HG02852 (cell line): ENCODE measurements around the gene PRDM16.

Experiments used
- ATAC-seq: cut with Tn5 transposase; IDR thresholded peaks from one replicate; pipeline ENCODE4 v1.9.1; 2021; ENCODE audit warnings: mild to moderate bottlenecking, moderate library complexity; ENCODE audit not compliant: unreplicated experiment

Gene PRDM16

DNA sequence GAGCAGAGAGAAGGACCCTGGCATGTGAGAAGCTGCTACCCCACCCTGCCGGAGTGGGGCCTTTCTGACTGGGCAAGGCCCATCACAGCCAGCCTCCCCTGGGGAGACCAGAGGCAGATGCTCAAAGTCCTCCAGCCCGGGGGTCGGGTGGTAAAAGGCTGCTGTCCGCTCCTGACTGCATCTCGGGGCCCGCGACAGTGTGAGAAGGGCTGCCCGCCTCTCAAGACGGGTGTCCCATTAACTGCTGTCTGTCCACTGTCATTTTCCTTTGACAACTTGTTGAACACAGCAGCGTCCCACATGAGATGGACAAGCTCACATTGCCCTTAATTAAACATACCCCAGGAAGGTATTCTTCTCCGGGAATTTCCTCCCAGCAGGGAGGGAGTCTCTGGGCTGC is 294.0 kb downstream of the PRDM16 start:
- ATAC-seq = no peak

DNA sequence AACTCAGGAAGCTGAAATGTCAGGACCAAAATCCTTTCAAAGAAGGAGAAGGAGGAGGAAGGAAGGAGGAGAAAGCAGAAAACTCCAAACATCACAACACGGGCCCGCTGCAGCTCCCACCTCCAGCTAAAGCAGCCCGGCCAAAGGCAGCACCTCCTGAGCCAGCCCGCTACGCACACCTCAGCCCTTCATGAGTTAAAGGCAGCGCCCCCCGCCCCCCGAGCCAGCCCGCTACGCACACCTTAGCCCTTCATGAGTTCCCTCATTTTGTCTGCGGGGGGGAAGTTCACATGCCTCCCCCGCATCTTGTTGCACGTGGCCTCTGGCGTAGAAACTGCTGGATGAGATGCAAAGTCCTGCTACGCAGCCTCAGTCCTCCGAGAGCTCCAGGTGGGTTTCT is 294.8 kb downstream of the PRDM16 start:
- ATAC-seq = no peak

DNA sequence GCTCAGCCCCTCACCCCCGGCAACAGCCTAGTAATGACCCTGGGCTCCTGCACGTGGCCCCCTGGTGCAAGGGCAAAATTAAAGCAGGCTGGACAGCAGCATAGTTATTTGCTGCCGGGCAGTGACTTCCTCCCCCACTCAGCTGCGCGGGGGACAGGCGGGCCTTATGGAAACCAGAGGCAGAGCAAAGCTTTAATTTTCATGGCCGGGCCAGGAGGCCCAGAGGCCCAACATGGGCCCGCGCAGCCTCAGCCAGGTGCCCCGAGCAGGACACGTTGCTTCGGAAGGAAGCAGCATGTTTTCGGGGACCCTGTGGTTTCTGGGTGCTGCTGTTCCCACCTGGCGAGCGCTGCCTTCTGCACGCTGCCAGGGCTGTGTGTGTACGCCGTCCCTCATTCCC is 295.5 kb downstream of the PRDM16 start:
- no peak for ATAC-seq

DNA sequence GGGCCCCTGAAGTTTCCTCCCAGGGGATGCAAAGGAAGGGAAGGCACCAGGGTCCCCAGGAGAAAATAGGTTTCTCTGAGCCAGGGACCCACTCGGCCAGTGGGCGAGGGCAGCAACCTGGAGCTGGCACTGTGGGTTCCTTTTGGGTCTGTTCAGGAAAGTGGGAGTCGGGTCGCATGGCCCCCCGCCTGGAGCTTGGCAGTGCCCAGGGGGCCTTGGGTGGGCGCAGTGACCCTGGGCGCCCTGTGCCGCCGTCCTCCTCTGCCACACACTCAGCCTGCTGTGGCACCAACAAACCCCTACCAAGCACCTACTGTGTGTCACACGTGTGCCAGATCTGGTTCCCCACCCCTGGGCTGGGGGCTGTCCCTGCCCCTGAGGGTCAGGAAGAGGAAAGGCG is 296.0 kb downstream of the PRDM16 start:
- ATAC-seq = no peak

DNA sequence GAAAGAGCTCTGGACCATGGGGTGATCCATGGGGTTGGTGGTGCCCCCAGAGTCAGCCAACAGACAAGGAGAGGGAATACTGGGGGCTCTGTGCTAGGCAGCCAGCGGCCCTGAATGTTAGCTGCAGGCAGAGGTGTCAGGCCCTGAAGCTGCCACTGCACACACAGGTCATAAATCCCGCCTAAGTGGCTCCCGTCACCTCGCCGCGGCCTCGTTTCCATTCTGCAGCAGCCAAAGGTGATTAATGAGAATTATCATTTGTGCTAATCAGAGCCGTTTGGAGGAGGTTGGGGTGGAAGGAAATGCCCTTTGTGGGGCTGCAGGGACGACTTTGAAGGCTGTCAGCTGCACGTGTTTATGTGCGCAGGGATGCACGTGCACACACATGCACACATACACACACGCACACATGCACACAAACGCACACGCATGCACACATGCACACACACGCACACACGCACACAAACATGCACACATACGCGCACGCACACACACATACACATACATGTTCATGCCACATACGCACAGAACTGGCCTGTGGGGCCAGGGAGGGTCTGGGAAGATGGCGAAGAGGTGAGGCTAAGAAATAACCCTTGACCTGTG is 296.6 kb downstream of the PRDM16 start:
- ATAC-seq = no peak

DNA sequence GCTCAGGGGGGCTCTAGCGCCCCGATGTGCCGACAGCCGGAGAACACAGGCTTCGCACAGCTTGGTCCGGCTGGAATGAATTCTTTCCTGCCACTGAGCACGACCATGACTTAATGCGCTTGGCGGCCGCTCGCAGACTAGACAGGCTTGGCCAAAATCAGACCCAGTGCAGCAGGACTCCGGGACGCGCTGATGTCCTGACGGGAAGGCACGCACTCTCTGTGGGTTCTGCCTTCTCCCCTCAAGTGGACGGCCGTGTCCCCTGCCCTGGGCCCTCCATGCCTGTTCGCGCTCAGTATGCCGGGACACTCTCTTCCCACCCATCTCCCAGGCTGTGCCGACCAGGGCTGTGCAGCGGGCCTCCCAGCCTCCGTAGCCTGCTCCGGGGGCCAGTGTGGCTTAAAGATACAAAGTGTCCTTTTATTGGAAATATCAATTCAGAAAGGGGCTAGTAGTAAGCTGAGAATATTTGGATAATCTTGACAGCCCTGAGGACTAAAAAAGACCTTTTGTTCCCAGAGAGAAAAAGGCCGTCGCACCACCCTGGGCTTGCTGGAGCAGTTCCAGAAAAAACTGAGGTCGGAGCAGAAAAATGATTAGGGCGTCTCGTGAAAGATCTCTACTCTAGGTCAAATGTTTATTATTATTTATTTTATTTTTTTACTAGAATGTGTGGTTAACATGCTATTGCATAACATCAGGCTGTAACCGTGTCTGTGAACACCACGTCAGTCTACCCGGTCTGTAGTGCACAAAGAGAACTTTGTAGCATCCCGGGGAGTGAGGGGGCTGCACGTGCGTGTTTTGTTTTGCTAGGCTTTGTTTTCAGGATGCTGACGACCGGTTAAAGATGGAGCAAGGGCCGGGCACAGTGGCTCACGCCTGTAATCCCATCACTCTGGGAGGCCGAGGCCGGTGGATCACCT is 297.4 kb downstream of the PRDM16 start:
- ATAC-seq = no peak

DNA sequence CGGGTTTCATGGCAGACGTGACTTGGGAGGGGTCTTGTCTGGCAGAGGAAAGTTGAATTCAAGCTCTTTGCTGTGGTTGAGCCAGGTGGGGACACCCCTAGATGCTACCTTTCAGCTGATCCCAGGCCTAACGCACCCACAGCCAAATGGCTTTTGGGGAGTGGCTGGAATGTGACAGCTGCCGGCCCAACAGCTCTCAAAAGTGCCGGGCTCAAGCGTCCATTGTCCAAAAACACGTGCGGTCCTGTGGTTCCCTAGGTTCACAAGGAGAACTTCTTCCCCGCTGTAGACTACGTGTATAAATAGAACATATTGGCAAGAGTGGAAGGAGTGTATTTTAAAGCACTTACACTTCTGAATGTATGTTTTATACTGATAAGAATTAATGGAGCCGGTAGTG is 298.4 kb downstream of the PRDM16 start:
- no peak for ATAC-seq

DNA sequence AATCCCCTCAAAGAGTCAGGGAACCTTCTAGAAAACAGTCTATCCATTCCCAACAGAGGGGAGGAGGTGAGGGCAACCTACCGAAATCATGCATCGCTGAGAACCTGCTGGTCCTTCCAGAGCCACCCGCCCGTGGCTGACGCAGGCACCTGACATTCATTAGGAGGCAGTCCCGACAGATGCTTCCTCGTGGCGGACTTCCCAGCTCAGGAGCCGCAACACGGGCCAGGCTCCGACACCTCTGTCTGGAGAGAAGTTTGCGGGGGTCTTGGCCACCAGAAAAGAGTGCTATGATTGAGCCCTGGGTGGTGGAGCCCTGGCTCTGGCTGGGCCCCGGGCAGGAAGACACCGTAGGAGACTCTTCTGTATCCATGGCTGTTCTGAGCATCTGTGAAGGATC is 299.1 kb downstream of the PRDM16 start:
- no peak for ATAC-seq

DNA sequence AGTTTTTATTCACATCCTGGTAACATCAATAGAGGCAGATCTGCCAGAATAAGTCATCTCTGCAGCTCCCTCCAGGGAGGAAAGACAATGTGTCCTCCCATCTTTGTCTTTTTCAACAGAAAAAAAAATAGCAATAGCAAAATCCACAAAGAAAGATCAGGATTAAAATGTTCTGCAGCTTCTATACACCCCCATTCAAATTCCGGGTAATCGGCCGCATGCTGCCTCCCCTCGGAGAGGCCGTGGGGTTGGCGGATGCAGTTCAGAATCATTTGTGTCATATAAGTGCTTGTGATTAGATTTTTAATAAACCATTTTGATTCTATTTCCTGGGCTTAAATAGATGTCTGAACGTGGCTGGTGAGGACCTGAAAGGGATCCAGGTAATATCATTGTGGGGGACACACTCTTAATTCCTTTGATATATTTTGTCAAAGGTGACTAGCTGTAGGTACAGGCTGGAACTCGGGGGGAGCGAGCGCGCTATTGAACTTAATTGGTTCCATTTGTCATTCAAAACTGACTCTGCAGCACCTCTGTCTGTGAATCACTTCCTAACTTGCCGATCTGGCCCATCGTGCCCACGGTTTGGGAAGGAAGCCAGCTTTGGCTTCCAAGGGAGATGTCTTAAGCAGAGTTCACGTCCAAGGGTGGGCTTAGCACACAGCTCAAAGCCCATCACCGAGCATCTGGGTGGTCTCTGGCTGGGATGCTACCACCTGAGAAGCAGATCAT is 299.9 kb downstream of the PRDM16 start:
- no peak for ATAC-seq

DNA sequence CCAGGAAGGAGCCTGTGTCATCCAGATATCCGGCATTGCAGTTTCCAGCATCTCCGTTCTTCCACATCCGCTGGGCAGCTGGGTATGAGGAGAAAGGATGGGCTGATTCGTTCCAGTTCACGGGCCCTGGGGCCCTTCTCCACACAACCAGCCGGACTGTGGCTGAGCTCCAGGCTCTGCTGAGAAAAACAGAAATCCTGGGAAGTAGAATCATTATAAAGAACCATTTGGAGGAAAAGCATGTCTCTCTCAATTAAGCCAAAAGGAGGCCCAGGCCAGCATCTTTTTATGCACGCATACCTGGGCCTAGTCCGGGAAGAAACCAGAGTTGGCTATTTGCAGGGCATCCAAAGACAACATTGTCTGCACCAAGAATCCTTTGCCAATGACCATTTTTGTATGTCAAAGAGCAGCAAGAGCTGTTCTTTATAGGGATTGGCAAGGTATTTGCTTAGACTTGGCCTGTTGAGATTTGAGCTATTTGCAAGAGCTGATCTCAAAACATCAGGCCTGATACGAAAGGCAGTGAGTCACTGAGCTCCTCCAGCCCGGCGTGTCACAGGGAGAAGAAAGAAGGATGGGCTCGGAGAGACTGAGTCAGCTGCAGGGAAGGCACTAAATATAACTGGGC is 300.6 kb downstream of the PRDM16 start:
- ATAC-seq = no peak

DNA sequence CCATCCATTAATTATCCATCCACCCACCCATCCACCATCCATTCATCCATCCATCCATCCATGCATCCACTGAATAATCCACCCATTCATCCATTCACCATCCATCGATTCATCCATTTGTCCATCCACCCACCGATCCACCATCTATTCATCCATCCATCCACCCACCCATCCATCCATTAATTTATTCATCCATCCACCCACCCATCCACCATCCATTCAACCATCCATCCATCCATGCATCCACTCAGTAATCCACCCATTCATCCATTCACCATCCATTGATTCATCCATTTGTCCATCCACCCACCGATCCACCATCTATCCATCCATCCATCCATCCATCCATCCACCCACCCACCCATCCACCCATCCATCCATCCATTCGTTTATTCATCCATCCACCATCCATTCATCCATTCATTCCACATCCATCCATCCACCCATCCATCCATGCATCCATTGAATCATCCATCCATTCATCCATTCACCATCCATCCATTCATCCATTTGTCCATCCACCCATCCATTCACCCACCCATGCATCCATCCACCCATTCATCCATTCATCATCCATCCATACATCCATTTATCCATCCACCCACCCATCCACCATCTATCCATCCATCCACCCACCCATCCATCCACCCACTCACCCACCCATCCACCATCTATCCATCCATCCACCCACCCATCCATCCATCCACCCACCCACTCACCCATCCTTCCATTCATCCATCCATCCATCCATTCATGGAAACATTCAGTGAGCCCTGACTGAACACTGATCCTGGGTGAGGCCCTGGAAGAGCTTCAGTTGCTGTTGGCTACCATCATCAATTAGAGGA is 302.1 kb downstream of the PRDM16 start:
- no peak for ATAC-seq

DNA sequence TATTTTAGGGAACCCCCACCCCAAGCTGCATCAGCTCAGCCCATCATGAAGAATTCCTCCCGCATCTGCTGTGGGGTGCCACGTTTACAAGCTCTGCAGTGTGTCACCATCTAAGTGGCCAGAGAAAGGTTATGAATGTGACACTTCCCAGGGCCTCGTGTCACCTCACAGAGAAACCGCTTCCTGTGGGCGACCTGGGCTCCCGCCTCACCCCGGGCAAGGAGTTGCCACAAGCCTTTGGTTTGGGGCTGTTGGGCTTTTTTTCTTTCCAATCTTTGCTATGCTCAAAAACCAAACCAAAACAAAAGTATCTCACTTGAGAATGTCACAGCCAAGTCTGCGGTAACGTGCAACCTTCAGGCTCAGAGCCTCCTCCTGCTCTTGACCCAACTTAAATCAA is 303.3 kb downstream of the PRDM16 start:
- no peak for ATAC-seq

DNA sequence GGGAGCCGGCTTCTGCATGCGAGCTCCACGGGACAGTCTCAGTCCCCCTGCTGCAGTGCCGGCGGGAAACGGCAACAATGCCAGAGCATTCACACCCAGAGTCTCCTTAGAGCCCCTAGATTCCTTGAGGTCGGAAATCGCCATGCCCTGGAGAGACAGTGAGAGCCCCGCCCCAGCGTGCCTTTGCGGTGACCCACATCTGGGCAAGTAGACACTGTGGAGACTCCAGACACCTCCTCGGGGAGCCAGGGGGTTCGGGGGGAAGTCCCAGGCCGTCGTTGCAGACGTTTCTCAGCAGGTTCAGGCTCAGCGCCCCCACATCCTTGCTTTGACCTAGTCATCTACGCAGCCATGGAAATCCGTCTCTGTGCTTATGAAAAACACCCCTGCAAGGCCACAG is 304.2 kb downstream of the PRDM16 start:
- no peak for ATAC-seq

DNA sequence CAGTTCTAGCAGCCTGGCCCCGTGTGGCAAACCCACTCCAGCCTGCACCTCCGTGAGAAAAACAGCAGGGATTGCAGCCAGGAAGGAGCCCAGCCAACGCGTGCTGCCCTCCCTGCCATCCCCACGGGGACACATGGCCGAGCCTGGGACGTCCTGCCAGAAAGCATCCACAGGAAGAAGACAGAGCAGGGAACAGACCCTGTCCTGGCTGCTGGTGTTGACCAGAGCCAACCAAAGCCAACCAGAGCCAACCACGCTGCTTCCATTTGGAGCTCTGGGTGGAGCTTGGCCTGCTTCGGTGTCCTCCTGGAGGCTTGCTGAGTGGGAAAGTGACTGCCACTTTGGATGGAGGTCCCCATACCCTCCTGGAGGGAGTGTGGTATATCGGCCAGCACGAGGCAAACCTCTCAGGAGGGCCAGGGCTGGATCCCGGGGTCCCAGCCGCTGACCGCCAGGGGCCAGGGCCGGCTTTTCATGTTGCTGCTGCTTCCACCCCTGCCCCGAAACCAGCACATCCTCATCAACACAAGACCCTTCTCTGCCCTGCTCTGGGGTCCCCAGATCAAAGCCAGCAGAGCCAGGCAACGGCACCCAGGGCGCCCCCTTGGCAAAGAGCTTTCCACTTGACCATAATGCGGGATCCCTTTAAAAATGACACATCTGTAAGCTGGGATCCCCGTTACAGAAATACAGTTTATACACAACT is 304.9 kb downstream of the PRDM16 start:
- ATAC-seq = no peak

DNA sequence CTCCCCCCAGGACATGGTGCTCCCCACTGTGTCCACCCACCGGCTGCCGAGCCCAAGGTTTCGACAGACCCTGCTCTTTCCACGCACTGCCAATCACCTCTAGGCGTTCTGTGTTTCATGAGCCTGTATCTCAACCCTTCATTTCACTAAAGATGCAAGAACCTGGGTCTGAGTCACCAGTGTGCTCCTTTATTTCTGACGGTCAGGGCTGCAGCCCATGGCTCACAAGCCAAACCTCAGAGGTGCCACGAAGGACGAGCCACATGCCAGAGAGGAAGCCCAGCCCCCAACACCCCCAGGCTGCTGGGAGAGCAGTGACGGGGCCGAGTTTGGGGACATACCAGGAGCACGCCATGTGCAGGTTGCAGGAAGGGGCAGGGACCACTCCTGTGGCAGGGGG is 306.2 kb downstream of the PRDM16 start:
- no peak for ATAC-seq

DNA sequence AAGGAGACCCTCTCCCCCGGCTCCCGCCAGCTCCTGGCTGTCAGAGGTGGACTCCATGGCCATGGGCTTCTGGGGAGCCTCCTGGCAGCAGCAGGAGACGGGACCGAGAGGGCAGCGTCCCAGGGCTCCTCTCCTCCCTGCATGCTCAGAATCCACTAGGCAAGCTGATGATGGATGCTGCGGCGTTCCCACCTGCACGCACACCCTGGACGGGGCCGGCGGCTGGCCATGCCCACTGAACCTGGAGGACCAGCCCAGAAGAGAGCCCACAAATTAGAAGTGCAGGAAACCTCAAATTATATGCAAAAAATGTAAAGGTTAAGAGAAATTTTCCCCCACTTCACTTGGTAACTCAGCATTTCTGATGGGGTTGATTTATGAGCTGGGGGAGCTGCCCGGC is 308.2 kb downstream of the PRDM16 start:
- no peak for ATAC-seq

DNA sequence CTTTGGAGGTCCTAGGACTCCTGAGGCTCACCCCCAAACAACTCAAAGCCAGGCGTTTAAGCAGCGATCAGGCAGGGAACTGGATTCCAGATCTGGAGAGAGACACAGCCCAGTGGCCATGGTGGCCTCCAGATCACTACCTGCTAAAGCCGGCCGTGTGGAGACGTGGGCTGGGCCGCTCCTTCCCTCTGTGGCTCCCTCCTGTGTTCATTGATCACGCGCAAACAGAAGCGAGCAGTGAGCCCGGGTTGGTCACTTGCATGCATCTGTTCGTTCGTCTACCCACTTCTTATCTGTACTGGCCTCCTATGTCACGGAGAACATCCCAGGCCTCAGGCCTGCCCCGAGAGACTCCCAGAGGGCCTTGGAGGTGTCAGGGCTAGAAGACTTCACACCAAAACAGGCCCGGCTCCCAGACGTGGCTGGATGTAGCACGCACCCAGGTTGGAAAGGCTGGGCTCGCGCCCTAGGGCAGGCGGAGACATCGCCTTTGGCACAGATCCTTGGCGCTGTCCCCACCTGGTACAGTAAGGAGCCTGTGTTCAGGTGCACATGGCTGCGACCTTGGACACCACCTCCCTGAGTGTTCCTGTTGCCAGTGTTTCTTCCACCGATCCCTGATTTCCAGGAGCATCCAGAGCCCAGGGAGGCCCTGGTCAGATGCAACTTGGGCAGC is 308.7 kb downstream of the PRDM16 start:
- no peak for ATAC-seq

DNA sequence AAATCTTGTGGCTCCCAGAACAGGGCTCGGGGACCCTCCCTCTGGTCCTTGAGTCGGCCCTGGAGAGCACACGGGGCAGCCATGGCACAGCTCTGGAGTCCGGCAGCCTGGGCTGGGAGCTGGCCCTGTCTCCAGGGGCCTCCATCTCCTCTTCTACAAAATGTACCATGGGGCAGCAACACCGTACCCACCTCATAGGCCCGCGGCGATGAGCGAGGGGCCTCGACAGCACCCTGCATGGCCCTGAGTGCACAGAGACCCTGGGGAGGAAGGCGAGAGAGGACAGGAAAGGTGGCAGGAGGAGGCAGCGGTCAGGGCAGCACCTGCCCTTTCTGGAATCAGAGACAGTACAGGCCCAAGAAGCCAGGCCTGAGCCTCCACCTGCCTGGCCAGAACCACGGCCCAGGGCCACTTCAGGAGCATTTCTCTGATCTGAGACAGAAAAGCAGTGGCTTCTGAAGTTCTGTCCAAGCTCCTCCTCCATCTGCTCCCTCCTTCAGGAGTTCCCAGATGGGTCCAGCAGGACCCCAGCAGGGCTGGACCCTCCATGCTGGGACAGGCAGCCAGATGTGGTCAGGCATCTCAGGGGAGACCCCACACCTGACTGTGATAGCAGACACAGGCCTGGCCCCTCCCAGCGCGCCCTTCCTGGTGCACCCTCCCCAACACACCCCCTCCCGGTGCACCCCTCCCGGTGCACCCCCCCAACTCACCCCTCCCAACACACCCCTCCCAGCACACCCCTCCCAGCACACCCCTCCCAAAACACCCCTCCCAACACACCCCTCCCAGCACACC is 309.6 kb downstream of the PRDM16 start:
- ATAC-seq = no peak

DNA sequence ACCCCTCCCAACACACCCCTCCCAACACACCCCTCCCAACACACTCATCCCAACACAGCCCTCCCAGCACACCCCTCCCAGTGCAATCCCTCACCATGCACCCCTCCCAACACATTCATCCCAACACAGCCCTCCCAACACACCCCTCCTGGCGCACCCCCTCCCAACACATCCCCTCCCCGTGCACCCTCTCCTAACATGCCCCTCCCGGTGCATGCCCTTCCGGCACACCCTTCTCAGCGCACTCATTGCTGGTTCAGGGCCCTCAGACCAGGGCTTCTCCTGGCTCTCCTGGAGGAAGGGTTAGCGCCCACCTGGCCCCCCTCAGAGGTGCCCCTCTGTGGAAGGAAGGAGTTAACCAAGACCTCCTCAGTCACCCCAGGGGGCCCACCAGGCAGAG is 310.9 kb downstream of the PRDM16 start:
- ATAC-seq = no peak
